Ovary (tissue), 3 donors: ENCODE results near the gene ITGA3.

Experiments
- CTCF ChIP-seq, 3 donors: fragments of 450-650 bp in 2 of 3; fragments of 200-600 bp in 1 of 3; IDR thresholded peaks; one replicate each; pipeline versions ENCODE4 v1.5.1 to v1.8.0; 2016 to 2022; ENCODE audit warnings: antibody characterized with exemption in 3 of 3, mild to moderate bottlenecking in 1 of 3
- EP300 ChIP-seq: sonication (generic); formaldehyde crosslinking; IDR thresholded peaks from one replicate; pipeline ENCODE4 v1.6.1; 2017; ENCODE audit warnings: antibody characterized with exemption
- POLR2A ChIP-seq: fragments of 450-650 bp; IDR thresholded peaks from one replicate; pipeline ENCODE4 v1.6.1; 2017; ENCODE audit warnings: antibody characterized with exemption, mild to moderate bottlenecking, moderate library complexity
- donor health status: DM: no; HTN: no; CAD: no.

- TF ChIP-seq CTCF (IDR thresholded peaks at IDR 0.05), result no peak
- TF ChIP-seq POLR2A, result no peak
- TF ChIP-seq EP300, result no peak
These were observed 40.8 kb upstream of the ITGA3 start for GRCh38 chr17:50015146-50015545.
